Panc1 (cell line): ENCODE data around the gene S100B. TPM values are rescaled to one million over a fixed set of nuclear protein-coding genes. Genes with fewer than 3 reads are reported as not detected.

ENCODE experiments used
- ATAC-seq: fragments of 200-7000 bp; cut with Tn5 transposase; 2 replicates; pipeline ENCODE4 v1.9.1; 2020; ENCODE audit warnings: mild to moderate bottlenecking, moderate library complexity
- BruUV-seq: library from RNA; stranded (reverse); fragments of 400-500 nt; replicated peaks from 2 replicates; lab custom pipeline; 2021; lab: Mats Ljungman, UMichigan
- CTCF ChIA-PET: fragments of 300-600 bp; sonication (Branson Sonifier 250); formaldehyde crosslinking; loops from one replicate; lab custom pipeline; 2022; ENCODE audit warnings: antibody characterized with exemption; lab: Charles Lee
- POLR2A ChIA-PET: fragments of 300-600 bp; sonication (Branson Sonifier 250); formaldehyde crosslinking; loops from one replicate; lab custom pipeline; 2022; ENCODE audit warnings: antibody characterized with exemption; lab: Charles Lee
- DNase-seq: peaks from one replicate; pipeline ENCODE4 v3.0.0-alpha.2; 2010; ENCODE audit warnings: low read depth, low spot score
- H3K27ac ChIP-seq: 2 replicates; pipeline ENCODE4 v1.5.1; 2011; ENCODE audit warnings: mild to moderate bottlenecking, low read length, inconsistent platforms
- H3K27me3 ChIP-seq: fragments of 200-500 bp; sonication (Bioruptor generic); 2 replicates; pipeline ENCODE4 v1.6.0; 2014; ENCODE audit warnings: low read length, inconsistent platforms; ENCODE audit not compliant: control insufficient read depth, insufficient read depth
- H3K36me3 ChIP-seq: fragments of 200-500 bp; sonication (Bioruptor generic); 2 replicates; pipeline ENCODE4 v1.5.1; 2014; ENCODE audit warnings: inconsistent platforms, mild to moderate bottlenecking, low read length, moderate library complexity; ENCODE audit not compliant: control insufficient read depth, insufficient read depth
- H3K4me1 ChIP-seq: 2 replicates; pipeline ENCODE4 v1.5.1; 2011; ENCODE audit warnings: inconsistent platforms, mild to moderate bottlenecking, low read length, moderate library complexity; ENCODE audit not compliant: control insufficient read depth, insufficient read depth
- H3K4me3 ChIP-seq, 2 experiments: 2 replicates each; pipeline ENCODE4 v1.5.1; 2011 to 2012; ENCODE audit warnings: low read depth in 2 of 2, low read length in 2 of 2, mild to moderate bottlenecking in 2 of 2, inconsistent platforms in 1 of 2, moderate library complexity in 1 of 2
- H3K9me3 ChIP-seq: fragments of 200-500 bp; sonication (Bioruptor generic); 2 replicates; pipeline ENCODE4 v1.5.1; 2014; ENCODE audit warnings: low read depth, mild to moderate bottlenecking, inconsistent platforms, low read length, moderate library complexity; ENCODE audit not compliant: control insufficient read depth, insufficient read depth
- CTCF ChIP-seq: fragments of 450-650 bp; IDR thresholded peaks from 2 replicates; pipeline ENCODE4 v1.5.1; 2017; ENCODE audit warnings: mild to moderate bottlenecking
- POLR2AphosphoS5 ChIP-seq: IDR thresholded peaks from 2 replicates; pipeline ENCODE4 v1.6.1; 2012; ENCODE audit warnings: mild to moderate bottlenecking, low read depth, low read length, moderate library complexity
- REST ChIP-seq, 2 experiments: IDR thresholded peaks; 2 replicates each; pipeline ENCODE4 v1.6.1; 2011 to 2012; ENCODE audit warnings: low read depth in 2 of 2, control low read depth in 1 of 2, low read length in 1 of 2, mild to moderate bottlenecking in 1 of 2, moderate library complexity in 1 of 2; ENCODE audit not compliant: insufficient read depth in 1 of 2
- SIN3A ChIP-seq: IDR thresholded peaks from 2 replicates; pipeline ENCODE4 v1.6.1; 2012; ENCODE audit warnings: low read depth, mild to moderate bottlenecking, low read length, moderate library complexity, borderline replicate concordance; ENCODE audit not compliant: insufficient read depth
- TCF7L2 ChIP-seq: IDR thresholded peaks from 2 replicates; pipeline ENCODE4 v1.6.1; 2011; ENCODE audit warnings: mild to moderate bottlenecking, low read depth, low read length, inconsistent platforms
- in situ Hi-C: cut with HindIII; loops from 2 replicates; pipeline ENCODE4 v1.10.0; 2016; ENCODE audit warnings: low sequenced_read_pairs, low pct_unique_long_range_greater_than_20kb
- intact Hi-C: fragments of 100-400 bp; cut with micrococcal nuclease; formaldehyde crosslinking; loops from one replicate; pipeline ENCODE4 v1.10.0; 2022; ENCODE audit not compliant: unreplicated experiment
- total RNA-seq: library from RNA; stranded (reverse); gene quantifications from one replicate; pipeline ENCODE4 v1.2.1, GENCODE V29; 2021; ENCODE audit not compliant: unreplicated experiment

The S100B gene
- total RNA-seq, 1 experiment from 2014 or later, result not detected

GRCh38 chr21:46597031-46597430 is 7.9 kb downstream of the S100B start:
- ChIA-PET CTCF (no interaction called here), POLR2A (no interaction called here)
- Histone ChIP-seq H3K27ac (no peak overlapping the region), H3K4me1 (no peaks in the 10 kb centered on the region), H3K4me3 (no peak overlapping the region), H3K27me3 (no peaks in the 10 kb centered on the region), H3K36me3 (no peaks in the 10 kb centered on the region), H3K9me3 (no peaks in the 10 kb centered on the region)
- intact Hi-C loops, result no loop called here
- no peak for TF ChIP-seq CTCF
- no peak for TF ChIP-seq POLR2AphosphoS5
- TF ChIP-seq TCF7L2, result no peak
- no peak for TF ChIP-seq SIN3A
- TF ChIP-seq REST (IDR thresholded peaks at IDR 0.05; ENCODE audit: insufficient read depth in 1 of 2, low read depth in 2 of 2, low read length in 1 of 2), result no peak
- BruUV-seq, result no TSS peak
- ATAC-seq (no peak), DNase-seq (no peak)
- in situ Hi-C loops, result no loop called here

GRCh38 chr21:46596201-46596600 is 8.7 kb downstream of the S100B start:
- no peaks in the 10 kb centered on the region for H3K27me3 ChIP-seq
- ChIA-PET POLR2A (no interaction called here), CTCF (no interaction called here)
- in situ Hi-C loops (no loop called here), intact Hi-C loops (no loop called here)
- no peaks in the 10 kb centered on the region for H3K36me3 ChIP-seq
- no TSS peak for BruUV-seq
- no peak for DNase-seq
- no peak overlapping the region for H3K27ac ChIP-seq
- no peak overlapping the region for H3K4me3 ChIP-seq
- H3K4me1 ChIP-seq, result no peaks in the 10 kb centered on the region
- no peaks in the 10 kb centered on the region for H3K9me3 ChIP-seq
- no peak for TF ChIP-seq POLR2AphosphoS5
- no peak for TF ChIP-seq SIN3A
- TF ChIP-seq REST (IDR thresholded peaks at IDR 0.05; ENCODE audit: insufficient read depth in 1 of 2, low read depth in 2 of 2, low read length in 1 of 2), result no peak
- no peak for TF ChIP-seq CTCF
- no peak for ATAC-seq
